Measurements from ENCODE around the gene NEGR1.

DNA sequence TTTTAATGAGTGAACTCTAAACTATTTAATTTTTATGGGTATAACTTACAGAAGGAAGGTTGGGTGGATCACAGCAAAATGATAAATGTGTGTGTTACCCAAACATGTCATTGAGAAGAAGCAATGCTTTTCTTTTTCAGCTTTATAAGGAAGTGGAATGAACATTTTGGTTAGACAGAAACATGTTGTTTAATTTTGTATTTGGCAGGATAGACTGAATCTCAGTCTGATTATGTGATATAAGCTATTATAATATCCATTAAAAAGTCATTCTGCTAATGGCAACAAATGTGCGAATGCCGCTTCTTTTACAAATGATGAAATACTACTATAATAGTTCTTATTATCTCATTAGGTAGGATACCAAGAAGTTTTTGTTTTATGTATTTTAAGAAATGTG lies 919.6 kb downstream of the NEGR1 start:
- TF ChIP-seq CTCF (IDR thresholded peaks at IDR 0.05; ENCODE audit: low read depth, low read length) (no peak), EZH2phosphoT487 (IDR thresholded peaks at IDR 0.05; ENCODE audit: low read depth) (no peak)
